HepG2 (cell line): ENCODE measurements around the gene STX10. TPM values are rescaled to one million over a fixed set of nuclear protein-coding genes. Genes with fewer than 3 reads are reported as not detected.

Source experiments
- ATAC-seq: fragments of 200-7000 bp; cut with Tn5 transposase; 3 replicates; pipeline ENCODE4 v1.9.1; 2020; ENCODE audit warnings: mild to moderate bottlenecking, moderate library complexity
- BruUV-seq: library from RNA; stranded (reverse); fragments of 400-500 nt; replicated peaks from 2 replicates; lab custom pipeline; 2021; lab: Mats Ljungman, UMichigan
- CTCF ChIA-PET: fragments of 300-600 bp; formaldehyde crosslinking; extraction: SDS; loops from one replicate; lab custom pipeline; 2021; ENCODE audit warnings: low total read pairs, inconsistent platforms, low intra/inter-chr PET ratio; lab: Yijun Ruan, JAX
- POLR2A ChIA-PET: fragments of 350-600 bp; sonication (Branson Sonifier 250); formaldehyde crosslinking; loops from one replicate; lab custom pipeline; 2020; ENCODE audit warnings: antibody characterized with exemption, inconsistent platforms; lab: Yijun Ruan, JAX
- DNase-seq: peaks from one replicate; pipeline ENCODE4 v3.0.0-alpha.2; 2015; ENCODE audit warnings: low spot score
- FAIRE-seq: peaks from 3 replicates; lab custom pipeline; 2011; peaks lifted over from hg19 to GRCh38; lab: Jason Lieb, UNC
- H2AFZ ChIP-seq: one replicate; pipeline ENCODE4 v1.6.1; 2011; ENCODE audit warnings: low read length, inconsistent platforms
- H3K27ac ChIP-seq: fragments of 300-600 bp; 3 replicates; pipeline ENCODE4 v1.8.0; 2011; ENCODE audit warnings: mixed run types, mild to moderate bottlenecking, mixed read lengths, low read length, inconsistent platforms; ENCODE audit not compliant: insufficient read depth; ENCODE audit errors: extremely low read length
- H3K27me3 ChIP-seq, 2 experiments: fragments of 200-600 bp in 1 of 2; 2 replicates in 1 of 2; 3 replicates in 1 of 2; pipeline versions ENCODE4 v1.6.0 to v1.8.0; 2011; ENCODE audit warnings: low read length in 2 of 2, mild to moderate bottlenecking in 2 of 2, moderate library complexity in 2 of 2, inconsistent platforms in 1 of 2; ENCODE audit not compliant: insufficient read depth in 2 of 2, control insufficient read depth in 1 of 2
- H3K36me3 ChIP-seq, 2 experiments: fragments of 200-600 bp in 1 of 2; replicated peaks in 1 of 2; 2 replicates in 1 of 2; 3 replicates in 1 of 2; pipeline versions ENCODE4 v1.5.1 to v1.8.0; 2011; ENCODE audit warnings: low read length in 2 of 2, inconsistent platforms in 1 of 2; ENCODE audit not compliant: insufficient read depth in 2 of 2, control insufficient read depth in 1 of 2
- H3K4me1 ChIP-seq: 2 replicates; pipeline ENCODE4 v1.5.1; 2012; ENCODE audit warnings: low read length, inconsistent platforms; ENCODE audit not compliant: insufficient read depth
- H3K4me2 ChIP-seq: 2 replicates; pipeline ENCODE4 v1.6.0; 2011; ENCODE audit warnings: low read depth, low read length, inconsistent platforms
- H3K4me3 ChIP-seq, 3 experiments: fragments of 200-600 bp in 1 of 3; sonication (generic), shearing (Covaris generic) in 1 of 3; replicated peaks in 1 of 3; 2 replicates each; pipeline ENCODE4 v1.5.1; 2011 to 2016; ENCODE audit warnings: low read length in 3 of 3, inconsistent platforms in 2 of 3, low read depth in 2 of 3, mild to moderate bottlenecking in 2 of 3, control low read depth in 1 of 3, mixed read lengths in 1 of 3; ENCODE audit not compliant: insufficient read depth in 1 of 3
- H3K79me2 ChIP-seq: one replicate; pipeline ENCODE4 v1.6.1; 2011; ENCODE audit warnings: low read length, inconsistent platforms; ENCODE audit not compliant: insufficient read depth
- H3K9ac ChIP-seq: 2 replicates; pipeline ENCODE4 v1.6.0; 2011; ENCODE audit warnings: mild to moderate bottlenecking, low read depth, low read length, inconsistent platforms; ENCODE audit not compliant: insufficient read depth
- H3K9me3 ChIP-seq: 2 replicates; pipeline ENCODE4 v1.5.1; 2012; ENCODE audit warnings: mild to moderate bottlenecking, low read length
- H4K20me1 ChIP-seq: 2 replicates; pipeline ENCODE4 v1.6.0; 2011; ENCODE audit warnings: inconsistent platforms, mild to moderate bottlenecking, low read length, moderate library complexity; ENCODE audit not compliant: insufficient read depth
- AGO2 ChIP-seq: fragments of 200-400 bp; formaldehyde crosslinking; optimal IDR thresholded peaks from 2 replicates; pipeline ENCODE3; 2017; ENCODE audit warnings: mild to moderate bottlenecking, low read depth, low read length, moderate library complexity
- CHD2 ChIP-seq: IDR thresholded peaks from 2 replicates; pipeline ENCODE4 v1.6.1; 2011; ENCODE audit warnings: low read depth, low read length, improper control_type of control experiment
- GABPB1 ChIP-seq: IDR thresholded peaks from 2 replicates; pipeline ENCODE4 v1.6.1; 2016; ENCODE audit warnings: mild to moderate bottlenecking, missing genetic modification reagents, moderate library complexity, missing compliant biosample characterization
- HOXD1 ChIP-seq: sonication (generic); formaldehyde crosslinking; IDR thresholded peaks from 2 replicates; pipeline ENCODE4 v1.5.0; 2020; ENCODE audit warnings: missing genetic modification reagents
- MAZ ChIP-seq, 2 experiments: sonication (generic) in 1 of 2; formaldehyde crosslinking in 1 of 2; IDR thresholded peaks; 2 replicates each; pipeline versions ENCODE4 v1.5.0 to v1.6.1; 2012 to 2020; ENCODE audit warnings: low read depth in 2 of 2, mild to moderate bottlenecking in 2 of 2, borderline replicate concordance in 1 of 2, improper control_type of control experiment in 1 of 2, low read length in 1 of 2, missing genetic modification reagents in 1 of 2, moderate library complexity in 1 of 2
- MED13 ChIP-seq: sonication (generic); formaldehyde crosslinking; IDR thresholded peaks from 2 replicates; pipeline ENCODE4 v1.5.0; 2020; ENCODE audit warnings: missing genetic modification reagents
- PHF8 ChIP-seq: sonication (generic); formaldehyde crosslinking; IDR thresholded peaks from 2 replicates; pipeline ENCODE4 v1.5.0; 2020; ENCODE audit warnings: missing genetic modification reagents
- POGZ ChIP-seq: sonication (generic); formaldehyde crosslinking; IDR thresholded peaks from 2 replicates; pipeline ENCODE4 v1.4.0; 2020; ENCODE audit warnings: mild to moderate bottlenecking, missing genetic modification reagents
- RFX5 ChIP-seq: IDR thresholded peaks from 2 replicates; pipeline ENCODE4 v1.6.1; 2011; ENCODE audit warnings: low read depth, low read length, improper control_type of control experiment
- TAF1 ChIP-seq: sonication (generic); formaldehyde crosslinking; IDR thresholded peaks from 2 replicates; pipeline ENCODE4 v1.4.0; 2020; ENCODE audit warnings: missing genetic modification reagents
- ZBTB21 ChIP-seq: sonication (generic); formaldehyde crosslinking; IDR thresholded peaks from 2 replicates; pipeline ENCODE4 v1.4.0; 2020; ENCODE audit warnings: missing genetic modification reagents
- ZFX ChIP-seq: sonication (generic); formaldehyde crosslinking; IDR thresholded peaks from 2 replicates; pipeline ENCODE4 v1.4.0; 2020; ENCODE audit warnings: mild to moderate bottlenecking, low read depth, missing genetic modification reagents, moderate library complexity
- ZNF124 ChIP-seq: sonication (generic); formaldehyde crosslinking; IDR thresholded peaks from 2 replicates; pipeline ENCODE4 v1.4.0; 2020; ENCODE audit warnings: missing genetic modification reagents
- ZNF605 ChIP-seq: sonication (generic); formaldehyde crosslinking; IDR thresholded peaks from 2 replicates; pipeline ENCODE4 v1.8.0; 2022; ENCODE audit warnings: mild to moderate bottlenecking, missing genetic modification reagents
- ZNF713 ChIP-seq: sonication (generic); formaldehyde crosslinking; IDR thresholded peaks from 2 replicates; pipeline ENCODE4 v1.4.0; 2020; ENCODE audit warnings: mild to moderate bottlenecking, missing genetic modification reagents
- ZNF737 ChIP-seq: sonication (generic); formaldehyde crosslinking; IDR thresholded peaks from 2 replicates; pipeline ENCODE4 v1.5.0; 2020; ENCODE audit warnings: missing genetic modification reagents, mild to moderate bottlenecking, borderline replicate concordance
- WGBS: methylation state at CpG from one replicate; pipeline ENCODE4 v1.1.6; 2017; ENCODE audit warnings: low lambda C conversion rate; 5-methylcytosine and 5-hydroxymethylcytosine counted together
- in situ Hi-C: cut with HindIII; loops from 2 replicates; pipeline ENCODE4 v1.10.0; 2017; ENCODE audit warnings: low pct_unique_long_range_greater_than_20kb; ENCODE audit not compliant: extremely low pct_ligation_motif_present
- intact Hi-C: fragments of 100-400 bp; cut with micrococcal nuclease; formaldehyde crosslinking; loops from one replicate; pipeline ENCODE4 v1.10.0; 2022; ENCODE audit not compliant: unreplicated experiment
- polyA plus RNA-seq, 8 experiments: library from polyadenylated mRNA; depleted of rRNA in 3 of 8; stranded (reverse) in 7 of 8; unstranded in 1 of 8; fragments of >200 nt; fragmentation: Illumina TruSeq in 4 of 8; extraction: Trizol in 4 of 8; gene quantifications; 2 replicates each; pipeline versions ENCODE4 v1.2.1 to v1.2.3, GENCODE V29; 2011 to 2016; ENCODE audit warnings: low read depth in 4 of 8, missing spikeins in 1 of 8, mixed read lengths in 1 of 8; ENCODE audit not compliant: insufficient read depth in 1 of 8
- total RNA-seq, 5 experiments: library from RNA; depleted of rRNA; stranded (reverse); fragments of >200 nt; fragmentation: Illumina TruSeq; extraction: Trizol; gene quantifications; 2 replicates each; pipeline ENCODE4 v1.2.3, GENCODE V29; 2016; ENCODE audit warnings: low read depth in 1 of 5

Gene STX10
- total and polyA plus RNA-seq, 2 of the 13 experiments (the other 11 are each of a cell fraction or from before 2014, with no cell fraction given), result 47.9 to 66.4 TPM

DNA sequence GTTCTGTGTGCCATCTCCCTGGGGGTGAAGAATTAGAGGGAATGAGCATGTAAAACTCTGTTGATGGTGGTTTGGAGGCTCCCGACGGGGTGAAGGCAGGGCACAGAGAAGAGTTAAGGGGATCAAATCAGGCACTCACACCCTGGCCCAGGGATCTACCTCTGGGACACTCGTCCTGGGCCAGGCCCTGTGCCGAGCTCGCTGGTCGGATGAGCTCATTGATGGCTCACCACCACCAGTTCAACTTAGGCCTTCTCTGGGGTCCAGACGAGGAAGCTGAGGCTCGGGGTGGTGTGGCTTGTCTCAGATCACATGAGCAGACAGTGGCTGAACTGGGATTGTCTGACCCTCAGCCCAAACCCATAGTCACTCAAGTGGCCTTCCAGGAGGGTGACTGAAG, 30.5 kb downstream of the STX10 start:
- in situ Hi-C loops (loop anchor here (5.0 kb wide), 1 partner anchor 33 kb away; the partner anchor contains the start of genes IER2 and STX10), intact Hi-C loops (loop anchor here (5.0 kb wide), 1 partner anchor 33 kb away; the partner anchor contains the start of genes IER2 and STX10)
- Histone ChIP-seq H3K36me3 (peaks cover 8 to 32% of the 10 kb centered on the region in 2 experiments; a peak in 4 of 5 replicates), H3K9me3 (no peaks in the 10 kb centered on the region), H3K4me1 (peaks cover 41% of the 10 kb centered on the region), H3K4me3 (peak overlapping the region in 2 of 3 experiments; percentile 95 to 99; a peak in 2 of 6 replicates), H3K9ac (peak overlapping the region; percentile 99; the same call in 1 of the 2 replicates), H4K20me1 (peaks cover 22% of the 10 kb centered on the region), H2AFZ (no peak overlapping the region), H3K79me2 (peaks cover 74% of the 10 kb centered on the region), H3K27ac (peak overlapping the region; percentile 91), H3K4me2 (peak overlapping the region; percentile 85), H3K27me3 (no peaks in the 10 kb centered on the region; a peak in 1 of 5 replicates)
- TF ChIP-seq CHD2 (no peak), AGO2 (peak; percentile 44)
- no peak for DNase-seq
- CTCF ChIA-PET, result no interaction called here
- no peak for FAIRE-seq
- no peak for ATAC-seq
- POLR2A ChIA-PET, result interaction anchor here (1.0 to 2.5 kb wide), 3 partner anchors 9 to 33 kb away, joined by 5 to 20 read pairs (median 9); partner anchors contain the start of genes IER2 and STX10
- WGBS, result 86% methylated on average over 2 of the region's 8 CpGs
- BruUV-seq, result no TSS peak

DNA sequence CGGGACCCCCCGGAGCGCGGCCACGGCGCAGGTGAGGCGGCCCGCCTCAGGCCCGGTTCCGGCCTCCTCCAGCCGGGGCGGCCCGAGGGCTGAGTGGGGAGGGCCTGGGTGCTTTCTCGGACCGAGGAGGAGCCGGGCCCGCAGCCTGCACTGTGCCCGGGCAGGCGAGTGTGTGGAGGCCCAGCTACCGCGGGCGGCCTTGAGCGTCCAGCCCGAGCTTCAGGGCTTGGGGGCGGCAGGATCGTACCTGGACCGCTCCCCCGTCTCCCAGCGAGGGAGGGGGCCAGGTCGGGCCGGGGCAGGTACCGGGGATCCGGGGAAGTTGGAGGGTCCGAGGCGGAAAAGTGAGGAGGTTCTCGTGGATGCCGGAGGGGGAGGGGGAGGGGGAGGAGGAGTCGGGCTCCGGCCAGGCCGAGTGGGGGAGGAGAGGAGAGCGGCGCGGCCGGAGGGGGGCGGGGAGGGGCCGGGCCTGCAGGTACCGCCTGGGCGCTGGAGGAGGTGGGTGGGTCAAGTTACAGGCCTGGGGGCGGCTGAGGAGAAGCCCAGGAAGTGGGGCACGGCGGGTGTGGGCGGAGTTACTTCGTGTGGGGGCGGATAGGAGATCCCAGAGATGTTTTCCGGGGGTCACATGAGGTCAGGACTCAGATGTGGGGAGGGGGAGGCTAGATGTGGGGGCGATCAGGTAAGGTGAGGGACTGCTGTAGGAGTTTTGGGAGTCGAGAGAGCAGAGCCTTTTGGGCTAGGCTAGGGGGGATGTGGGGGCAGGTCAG, 31.6 kb downstream of the STX10 start:
- DNase-seq, result peak; percentile 50
- Histone ChIP-seq H3K36me3 (peaks cover 7 to 27% of the 10 kb centered on the region in 2 experiments; a peak in 4 of 5 replicates), H3K27ac (peak overlapping the region; percentile 91), H3K4me2 (peak overlapping the region; percentile 85), H3K9me3 (no peaks in the 10 kb centered on the region), H3K4me1 (peaks cover 42% of the 10 kb centered on the region), H4K20me1 (peaks cover 22% of the 10 kb centered on the region), H3K4me3 (peak overlapping the region; percentile 95 to 99 (median 99)), H3K79me2 (peaks cover 69% of the 10 kb centered on the region), H3K27me3 (no peaks in the 10 kb centered on the region; a peak in 1 of 5 replicates), H2AFZ (no peak overlapping the region), H3K9ac (peak overlapping the region; percentile 99)
- 4% methylated on average over 29 of the region's 57 CpGs for WGBS
- intact Hi-C loops (loop anchor here (5.0 kb wide), 1 partner anchor 34 kb away; the partner anchor contains the start of genes IER2 and STX10), in situ Hi-C loops (loop anchor here (5.0 kb wide), 1 partner anchor 34 kb away; the partner anchor contains the start of genes IER2 and STX10)
- FAIRE-seq, result no peak
- POLR2A ChIA-PET, result interaction anchor here (0.9 to 2.7 kb wide), 14 partner anchors 10 to 185 kb away, joined by 3 to 20 read pairs (median 5); partner anchors contain the start of genes FARSA, IER2 and STX10
- CTCF ChIA-PET, result no interaction called here
- ATAC-seq, result peak; percentile 26
- BruUV-seq, result no TSS peak
- TF ChIP-seq POGZ, result 0 out of 2 replicates have a peak, but pooled peaks have one; percentile 35
- TF ChIP-seq ZBTB21, result no peak
- no peak for TF ChIP-seq RFX5
- no peak for TF ChIP-seq ZNF713 (CRISPR knock-in tag)
- TF ChIP-seq HOXD1, result peak; percentile 31; the same call in 1 of the 2 replicates
- TF ChIP-seq ZFX (CRISPR knock-in tag), result peak; percentile 43; the same call in 1 of the 2 replicates
- TF ChIP-seq PHF8, result peak; percentile 61
- TF ChIP-seq ZNF605 (CRISPR knock-in tag), result 0 out of 2 replicates have a peak, but pooled peaks have one; percentile 24
- TF ChIP-seq GABPB1 (CRISPR knock-in tag), result peak; percentile 39; the same call in 1 of the 2 replicates
- TF ChIP-seq TAF1 (CRISPR knock-in tag), result peak; percentile 28; the same call in 1 of the 2 replicates
- no peak for TF ChIP-seq MAZ (IDR thresholded peaks at IDR 0.05; ENCODE audit: borderline replicate concordance, low read depth, low read length)
- peak; percentile 10; the same call in 1 of the 2 replicates for TF ChIP-seq MAZ (CRISPR knock-in tag; IDR thresholded peaks at IDR 0.05; ENCODE audit: low read depth)
- TF ChIP-seq ZNF124 (CRISPR knock-in tag), result no peak
- TF ChIP-seq ZNF737 (CRISPR knock-in tag), result no peak
- TF ChIP-seq MED13 (CRISPR knock-in tag), result peak; percentile 47; the same call in 1 of the 2 replicates
